ENCODE results near the gene FGF1.

GRCh38 chr5:142552107-142552506, 133.8 kb downstream of the FGF1 start:
- TF ChIP-seq CTCF (IDR thresholded peaks at IDR 0.05) (no peak), POLR2A (IDR thresholded peaks at IDR 0.05) (no peak)
